NCI-H146 treated with DMSO at 0.1 percent for 48 hours (cell line): Measurements from ENCODE around the gene DNAJC19.
"Not testable (repeated sequence)": the region's sequence is repeated elsewhere in the genome, so short reads cannot be mapped to it uniquely, and the experiment has no call there.

Experiments used
- DNase-seq: peaks from one replicate; lab custom pipeline; 2025; ENCODE audit not compliant: unreplicated experiment; lab: John Stamatoyannopoulos, UW

The DNAJC19 gene

DNA sequence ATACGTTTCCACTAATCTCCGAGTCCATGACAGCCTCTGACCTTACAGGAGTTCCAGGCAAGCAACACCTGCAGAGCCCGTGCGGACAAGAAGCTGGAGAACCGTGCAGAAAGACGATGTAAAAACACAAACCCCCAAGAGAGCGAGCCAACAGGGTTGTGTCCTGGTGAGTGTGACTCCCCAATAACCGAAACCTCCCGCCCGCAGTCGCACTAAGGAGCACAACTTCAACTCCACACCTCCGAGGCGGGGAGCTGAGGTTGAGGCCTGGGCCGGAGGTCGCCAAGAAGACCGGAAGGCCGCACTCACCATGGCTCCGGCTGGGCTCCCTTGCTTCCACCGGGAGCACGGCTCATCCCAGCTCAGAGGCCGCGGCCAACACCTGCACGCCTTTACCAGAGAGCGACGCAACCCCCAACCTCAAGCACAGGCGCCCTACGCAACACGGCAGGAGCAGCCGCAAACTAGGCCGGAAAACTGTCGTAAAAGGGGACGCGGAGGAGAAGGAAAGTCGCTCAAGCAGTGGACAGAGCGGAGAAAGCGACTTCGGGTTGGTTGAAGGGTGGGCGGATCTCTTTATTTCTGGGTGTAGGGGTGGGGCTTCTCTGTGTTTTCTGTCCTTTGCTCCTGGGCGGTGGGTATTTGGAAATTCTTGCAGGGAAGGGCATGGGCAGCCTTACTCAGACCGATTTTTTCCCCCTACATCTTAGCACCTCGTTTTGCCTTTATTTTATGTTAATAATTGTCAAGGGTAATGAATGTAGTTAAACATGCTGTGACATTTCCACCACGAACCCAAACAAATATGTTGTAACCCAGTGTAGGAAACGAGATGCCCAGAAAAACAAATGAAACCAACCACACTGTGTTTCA lies at the start of gene DNAJC19:
DNAJC19 (minus strand) TSS at position 446 of the 873 bp plus-strand sequence; CDS start at position 312, 134 bp downstream.
- peak; percentile 100 for DNase-seq

DNA sequence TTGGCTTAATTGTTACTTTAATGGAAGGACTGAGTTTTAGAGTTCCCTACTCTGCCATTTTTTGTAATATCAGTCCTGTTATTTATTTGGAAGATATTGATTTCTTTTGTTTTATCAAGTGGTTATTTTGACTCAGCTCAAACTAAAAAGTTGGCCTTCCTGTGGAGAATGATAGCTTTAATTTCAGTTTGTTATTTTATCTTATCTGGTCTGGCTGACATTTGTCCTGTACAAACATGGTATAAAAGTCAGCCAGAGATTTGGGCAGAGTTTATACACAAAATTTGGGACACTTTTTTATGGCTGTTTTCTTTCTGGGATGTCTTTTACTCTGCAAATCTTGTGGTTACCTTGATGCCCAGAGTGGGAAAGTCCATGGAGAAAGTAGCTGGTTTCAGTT lies 41.4 kb upstream of the DNAJC19 start:
- no peak for DNase-seq

- DNase-seq, result no peak
Observed at GRCh38 chr3:181025204-181025603, 35.7 kb upstream of the DNAJC19 start.

- DNase-seq, result no peak
Observed at GRCh38 chr3:181017690-181018089, 28.2 kb upstream of the DNAJC19 start.

DNA sequence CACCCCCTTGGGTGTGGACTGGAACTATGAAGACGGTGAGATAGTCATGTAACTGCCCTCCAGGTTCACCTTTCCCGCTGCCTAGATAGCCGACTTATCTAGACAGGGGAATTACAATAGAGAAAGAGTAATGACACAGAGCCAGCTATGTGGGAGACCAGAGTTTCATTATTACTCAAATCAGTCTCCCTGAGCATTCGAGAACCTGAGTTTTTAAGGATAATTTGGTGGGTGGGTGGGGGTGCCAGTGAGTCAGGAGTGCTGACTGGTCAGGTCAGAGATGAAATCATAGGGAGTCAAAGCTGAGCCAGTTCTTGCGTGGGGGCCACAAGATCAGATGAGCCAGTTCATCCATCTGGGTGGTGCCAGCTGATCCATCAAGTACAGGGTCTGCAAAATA lies 19.7 kb upstream of the DNAJC19 start:
- no peak for DNase-seq

DNA sequence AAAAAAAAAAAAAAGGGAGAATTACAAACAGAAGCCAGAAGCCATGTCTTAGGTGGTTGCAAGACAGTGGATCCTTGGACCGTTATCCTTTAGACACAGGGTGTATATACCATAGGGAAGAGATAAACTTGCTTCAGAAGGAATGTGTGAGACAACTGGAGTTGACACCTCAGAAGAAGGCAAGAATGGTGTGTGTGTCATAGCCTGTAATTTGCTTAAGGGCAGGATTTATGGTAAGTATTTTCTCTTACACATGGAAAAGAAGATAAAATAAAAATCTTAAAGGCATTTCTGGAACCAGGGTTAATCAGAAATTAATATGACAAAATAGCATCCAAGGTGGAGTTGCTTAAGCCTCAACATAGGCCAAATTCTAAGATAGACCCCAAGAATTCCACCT lies 19.3 kb upstream of the DNAJC19 start:
- no peak for DNase-seq

DNA sequence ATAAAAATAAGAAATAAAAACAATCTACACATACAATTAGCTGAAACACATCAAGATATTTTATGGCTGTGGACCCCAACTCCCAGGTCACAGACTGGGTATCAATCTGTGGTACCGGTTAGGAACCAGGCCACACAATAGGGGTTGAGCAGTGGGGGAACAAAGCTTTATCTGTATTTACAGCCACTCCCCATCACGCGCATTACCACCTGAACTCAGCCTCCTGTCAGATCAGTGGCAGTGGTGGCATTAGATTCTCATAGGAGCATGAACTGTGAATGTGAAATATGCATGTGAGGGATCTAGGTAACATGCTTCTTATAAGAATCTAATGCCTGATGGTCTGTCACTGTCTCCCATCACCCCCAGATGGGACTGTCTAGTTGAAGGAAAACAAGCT lies 17.7 kb upstream of the DNAJC19 start:
- no peak for DNase-seq

GRCh38 chr3:181006541-181006940 lies 17.0 kb upstream of the DNAJC19 start:
- DNase-seq, result no peak

DNA sequence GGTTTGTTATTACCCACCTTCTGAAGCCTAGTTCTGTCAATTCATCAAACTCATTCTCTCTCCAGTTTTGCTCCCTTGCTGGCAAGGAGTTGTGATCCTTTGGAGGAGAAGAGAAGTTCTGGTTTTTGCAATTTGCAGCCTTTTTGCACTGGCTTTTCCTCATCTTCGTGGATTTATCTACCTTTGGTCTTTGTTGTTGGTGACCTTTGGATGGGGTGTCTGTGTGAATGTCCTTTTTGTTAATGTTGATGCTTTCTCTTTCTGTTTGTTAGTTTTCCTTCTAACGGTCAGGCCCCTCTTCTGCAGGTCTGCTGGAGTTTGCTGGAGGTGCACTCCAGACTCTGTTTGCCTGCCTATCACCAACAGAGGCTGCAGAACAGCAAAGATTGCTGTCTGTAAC lies 13.9 kb upstream of the DNAJC19 start:
- not testable (repeated sequence) for DNase-seq

DNA sequence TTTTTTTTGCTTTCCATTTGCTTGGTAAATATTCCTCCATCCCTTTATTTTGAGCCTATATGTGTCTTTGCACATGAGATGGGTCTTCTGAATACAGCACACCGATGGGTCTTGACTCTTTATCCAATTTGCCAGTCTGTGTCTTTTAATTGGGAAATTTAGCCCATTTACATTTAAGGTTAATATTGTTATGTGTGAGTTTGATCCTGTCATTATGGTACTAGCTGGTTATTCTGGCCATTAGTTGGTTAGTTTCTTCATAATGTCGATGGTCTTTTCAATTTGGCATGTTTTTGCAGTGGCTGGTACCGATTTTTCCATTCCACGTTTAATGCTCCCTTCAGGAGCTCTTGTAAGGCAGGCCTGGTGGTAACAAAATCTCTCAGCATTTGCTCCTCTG lies 12.8 kb upstream of the DNAJC19 start:
- not testable (repeated sequence) for DNase-seq

GRCh38 chr3:180996415-180996932 lies 6.9 kb upstream of the DNAJC19 start:
- no peak for DNase-seq

GRCh38 chr3:180990505-180990904 lies 969 bp upstream of the DNAJC19 start:
- DNase-seq, result no peak

DNA sequence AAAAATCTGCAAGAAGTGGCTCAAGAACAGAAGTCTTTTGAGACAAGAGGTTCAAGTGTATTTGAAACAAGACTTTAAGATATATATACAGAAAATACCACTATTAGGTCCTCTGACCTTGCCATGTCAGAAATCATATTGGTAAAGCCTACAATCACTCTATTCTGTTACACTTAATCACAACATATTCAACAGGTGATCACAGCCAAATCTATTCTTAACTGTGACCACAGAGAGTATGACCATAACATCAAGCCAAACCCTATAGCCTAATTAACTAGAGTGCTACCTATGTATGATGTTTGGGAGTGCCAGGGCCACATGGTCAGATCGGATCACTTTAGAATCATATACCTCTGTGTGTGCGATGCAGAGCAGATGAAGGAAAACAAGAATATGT lies 2.2 kb downstream of the DNAJC19 start:
- no peak for DNase-seq

- DNase-seq, result not testable (repeated sequence)
Observed at GRCh38 chr3:180986366-180986765, 3.2 kb downstream of the DNAJC19 start.

DNA sequence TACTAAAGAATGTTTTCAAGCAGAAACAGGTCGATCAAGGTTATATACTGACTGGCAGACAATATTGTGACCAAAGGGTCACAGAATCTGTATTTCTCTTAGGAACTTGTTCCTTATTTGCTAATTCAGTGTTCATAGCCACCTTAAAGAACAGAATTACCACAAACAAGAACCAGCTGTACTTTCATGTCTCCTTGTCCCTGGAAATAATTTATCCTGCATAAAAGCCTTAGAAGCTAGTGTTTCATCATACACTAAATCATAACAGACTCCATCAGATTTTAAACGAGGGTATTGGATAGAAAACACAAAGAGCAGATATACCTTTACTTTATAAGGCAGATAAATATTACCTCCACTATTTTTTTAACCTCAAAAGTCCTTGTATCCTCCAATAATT lies 6.4 kb downstream of the DNAJC19 start:
- no peak for DNase-seq

DNA sequence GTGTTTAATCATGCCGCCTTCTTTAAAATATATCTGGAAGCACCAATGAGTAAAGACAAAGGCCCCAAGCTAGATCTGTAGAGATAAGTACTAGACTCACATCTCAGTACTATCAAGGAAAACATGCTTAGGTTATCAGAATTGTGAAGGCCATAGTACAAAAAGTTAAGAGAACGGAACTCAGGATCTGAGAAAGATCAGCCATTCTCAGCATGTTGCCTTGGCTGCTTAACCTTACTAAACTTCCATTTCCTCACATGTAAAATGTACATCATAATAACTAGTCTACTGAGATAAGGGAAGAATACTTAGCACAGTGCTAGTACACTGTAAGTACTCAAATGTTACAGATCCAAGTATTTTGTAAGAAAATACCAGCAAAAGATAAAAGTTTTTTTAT lies 7.6 kb downstream of the DNAJC19 start:
- DNase-seq, result no peak

DNA sequence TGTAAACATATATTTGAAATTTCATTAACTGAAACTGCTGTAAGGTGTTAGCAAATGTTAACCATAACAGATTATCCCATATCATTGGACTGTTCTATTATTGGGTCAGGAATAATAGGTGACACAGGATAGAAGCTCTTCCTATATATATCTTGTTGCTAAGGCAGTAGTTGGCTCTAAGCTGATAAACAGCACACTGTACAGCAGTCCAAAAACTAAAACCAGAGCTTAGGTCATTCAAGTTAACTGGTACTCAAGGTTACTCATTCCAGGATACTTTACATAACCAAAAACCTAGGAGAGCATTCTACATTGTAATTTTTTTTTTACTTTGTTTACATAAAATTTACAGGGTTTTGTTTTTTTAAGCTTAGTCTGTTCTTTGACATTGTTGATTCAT lies 8.9 kb downstream of the DNAJC19 start:
- no peak for DNase-seq

DNA sequence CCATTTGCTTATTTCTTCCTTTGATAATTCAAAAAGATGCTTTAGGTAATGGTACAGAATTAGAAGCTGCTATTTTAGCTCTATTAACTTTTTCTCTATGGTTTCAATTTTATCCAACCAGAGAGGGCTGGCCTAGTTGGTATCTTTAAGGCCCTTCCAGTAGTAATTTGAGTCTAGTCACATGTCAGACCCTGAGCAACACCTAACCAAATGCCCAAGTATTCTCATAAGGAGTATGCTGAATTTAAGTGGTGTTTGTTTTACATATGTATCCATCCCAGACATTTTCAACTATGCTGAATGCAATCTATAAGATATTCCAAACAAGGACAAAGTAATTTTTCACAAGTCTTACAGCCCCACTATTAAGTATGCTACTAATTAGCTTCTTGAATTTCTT lies 9.6 kb downstream of the DNAJC19 start:
- no peak for DNase-seq

- no peak for DNase-seq
Observed at GRCh38 chr3:180977498-180977897, 12.0 kb downstream of the DNAJC19 start.

GRCh38 chr3:180974286-180974685 lies 15.2 kb downstream of the DNAJC19 start:
- no peak for DNase-seq

DNA sequence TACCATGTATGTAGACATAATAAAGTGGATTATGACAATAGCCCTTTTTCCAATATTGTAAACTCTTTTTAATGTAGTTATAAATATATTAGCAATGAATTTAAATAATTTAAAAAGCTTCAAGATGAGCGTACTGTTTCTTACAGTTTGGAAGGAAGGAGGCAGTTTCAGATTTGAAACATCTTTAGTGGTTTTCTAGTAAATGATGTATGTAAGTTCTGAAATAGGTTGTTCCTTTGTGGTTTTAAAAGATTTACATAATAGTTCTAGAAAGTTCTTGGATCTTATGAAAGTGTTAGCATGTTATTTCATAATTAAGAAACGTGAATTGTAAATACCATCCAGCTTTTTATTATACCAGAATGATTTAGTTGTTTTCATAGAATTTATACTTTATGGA lies 16.0 kb downstream of the DNAJC19 start:
- DNase-seq, result no peak

DNA sequence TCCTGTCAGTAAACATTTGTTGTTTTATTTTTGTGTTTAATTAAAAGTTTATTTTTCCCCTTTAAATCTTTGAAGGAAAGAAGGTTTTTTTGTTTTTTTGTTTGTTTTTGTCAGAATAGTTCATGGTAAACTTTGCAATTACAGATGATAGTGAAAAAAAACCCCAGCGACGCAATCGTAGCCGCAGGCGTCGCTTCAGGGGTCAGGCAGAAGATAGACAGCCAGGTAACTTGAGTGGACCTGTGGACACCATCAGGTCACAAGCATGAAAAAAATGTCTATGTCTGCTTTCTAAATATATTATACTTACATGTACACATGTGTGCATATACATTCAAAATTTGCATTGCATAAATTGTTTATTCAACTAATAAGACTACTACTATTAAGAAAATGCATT lies 18.6 kb downstream of the DNAJC19 start:
- DNase-seq, result no peak

- no peak for DNase-seq
Observed at GRCh38 chr3:180962530-180962929, 27.0 kb downstream of the DNAJC19 start.
